Measurements from ENCODE around the gene CASZ1.

DNA sequence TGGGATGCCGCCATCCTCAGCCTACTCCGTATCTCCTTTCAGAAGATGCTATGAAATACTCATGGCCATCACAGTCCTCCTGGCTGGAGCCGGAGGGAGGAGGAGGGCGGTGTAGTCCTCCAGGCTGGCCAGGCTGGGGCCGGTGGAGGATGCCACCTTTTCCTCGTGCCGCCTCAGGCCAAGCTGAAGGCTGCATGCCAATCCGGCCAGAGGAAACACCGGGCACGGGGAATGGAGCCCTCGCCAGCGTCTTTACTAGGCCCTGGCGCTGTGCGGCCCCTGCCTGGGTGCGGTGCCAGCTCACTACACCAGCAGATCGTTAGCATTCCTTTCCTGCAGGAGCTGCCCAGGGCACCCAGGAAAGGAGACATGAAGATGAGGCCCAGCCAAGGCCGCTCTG is 70.1 kb downstream of the CASZ1 start:
- TF ChIP-seq GATA2 (IDR thresholded peaks at IDR 0.05; ENCODE audit: low read depth, low read length) (no peak), GATA3 (IDR thresholded peaks at IDR 0.05; ENCODE audit: low read depth, low read length) (no peak)

Data from SH-SY5Y (cell line).